ENCODE data around the gene DNAH11. TPM values are rescaled to one million over a fixed set of nuclear protein-coding genes. Genes with fewer than 3 reads are reported as not detected.
"Not testable (repeated sequence)": the region's sequence is repeated elsewhere in the genome, so short reads cannot be mapped to it uniquely, and the experiment has no call there.

Gene DNAH11
- polyA plus RNA-seq, 4 donors: 1.9 to 5.2 (median 2.6) TPM

GRCh38 chr7:21704359-21704758 is 161.5 kb downstream of the DNAH11 start:
- DNase-seq (ENCODE audit: low read depth in 4 of 4, low spot score in 2 of 4): no peak

GRCh38 chr7:21706131-21706530 is 163.3 kb downstream of the DNAH11 start:
- DNase-seq (ENCODE audit: low read depth in 4 of 4, low spot score in 2 of 4): no peak

GRCh38 chr7:21707566-21707965 is 164.7 kb downstream of the DNAH11 start:
- no peak for DNase-seq (ENCODE audit: low read depth in 4 of 4, low spot score in 2 of 4)

- DNase-seq (ENCODE audit: low read depth in 4 of 4, low spot score in 2 of 4): no peak
Measured at GRCh38 chr7:21708096-21708495, 165.3 kb downstream of the DNAH11 start.

- DNase-seq (ENCODE audit: low read depth in 4 of 4, low spot score in 2 of 4): no peak
Measured at GRCh38 chr7:21717323-21717722, 174.5 kb downstream of the DNAH11 start.

GRCh38 chr7:21718391-21718790 is 175.6 kb downstream of the DNAH11 start:
- DNase-seq (ENCODE audit: low read depth in 4 of 4, low spot score in 2 of 4): no peak

- DNase-seq (ENCODE audit: low read depth in 4 of 4, low spot score in 2 of 4): no peak
Measured at GRCh38 chr7:21719846-21720245, 177.0 kb downstream of the DNAH11 start.

GRCh38 chr7:21722371-21722770 is 179.5 kb downstream of the DNAH11 start:
- DNase-seq (ENCODE audit: low read depth in 4 of 4, low spot score in 2 of 4): no peak

- DNase-seq (ENCODE audit: low read depth in 4 of 4, low spot score in 2 of 4): no peak
Measured at GRCh38 chr7:21724562-21724961, 181.7 kb downstream of the DNAH11 start.

- no peak for DNase-seq (ENCODE audit: low read depth in 4 of 4, low spot score in 2 of 4)
Measured at GRCh38 chr7:21730399-21730798, 187.6 kb downstream of the DNAH11 start.

- DNase-seq (ENCODE audit: low read depth in 4 of 4, low spot score in 2 of 4): no peak
Measured at GRCh38 chr7:21731977-21732376, 189.1 kb downstream of the DNAH11 start.

- DNase-seq (ENCODE audit: low read depth in 4 of 4, low spot score in 2 of 4): not testable (repeated sequence)
Measured at GRCh38 chr7:21732956-21733355, 190.1 kb downstream of the DNAH11 start.

GRCh38 chr7:21733837-21734236 is 191.0 kb downstream of the DNAH11 start:
- no peak for DNase-seq (ENCODE audit: low read depth in 4 of 4, low spot score in 2 of 4)

GRCh38 chr7:21743493-21743892 is 200.7 kb downstream of the DNAH11 start:
- DNase-seq (ENCODE audit: low read depth in 4 of 4, low spot score in 2 of 4): no peak

GRCh38 chr7:21746949-21747348 is 204.1 kb downstream of the DNAH11 start:
- no peak for DNase-seq (ENCODE audit: low read depth in 4 of 4, low spot score in 2 of 4)

- no peak for DNase-seq (ENCODE audit: low read depth in 4 of 4, low spot score in 2 of 4)
Measured at GRCh38 chr7:21747806-21748205, 205.0 kb downstream of the DNAH11 start.

GRCh38 chr7:21749378-21749777 is 206.5 kb downstream of the DNAH11 start:
- no peak for DNase-seq (ENCODE audit: low read depth in 4 of 4, low spot score in 2 of 4)

- DNase-seq (ENCODE audit: low read depth in 4 of 4, low spot score in 2 of 4): no peak
Measured at GRCh38 chr7:21753071-21753470, 210.2 kb downstream of the DNAH11 start.

GRCh38 chr7:21754963-21755362 is 212.1 kb downstream of the DNAH11 start:
- no peak for DNase-seq (ENCODE audit: low read depth in 4 of 4, low spot score in 2 of 4)

GRCh38 chr7:21757537-21758282 is 214.9 kb downstream of the DNAH11 start:
- no peak for DNase-seq (ENCODE audit: low read depth in 4 of 4, low spot score in 2 of 4)

GRCh38 chr7:21758286-21758685 is 215.4 kb downstream of the DNAH11 start:
- no peak for DNase-seq (ENCODE audit: low read depth in 4 of 4, low spot score in 2 of 4)

GRCh38 chr7:21762469-21762868 is 219.6 kb downstream of the DNAH11 start:
- no peak for DNase-seq (ENCODE audit: low read depth in 4 of 4, low spot score in 2 of 4)

GRCh38 chr7:21763818-21764217 is 221.0 kb downstream of the DNAH11 start:
- no peak for DNase-seq (ENCODE audit: low read depth in 4 of 4, low spot score in 2 of 4)
